GM23338 (cell line): ENCODE results near the gene CCDC24. TPM values are rescaled to one million over a fixed set of nuclear protein-coding genes. Genes with fewer than 3 reads are reported as not detected.

Experiments used
- ATAC-seq: fragments of 200-7000 bp; cut with Tn5 transposase; 3 replicates; pipeline ENCODE4 v1.9.1; 2020
- DNase-seq: peaks from one replicate; pipeline ENCODE4 v3.0.0-alpha.2; 2015; ENCODE audit warnings: low spot score
- H2AFZ ChIP-seq: fragments of 200-600 bp; sonication (generic); 2 replicates; pipeline ENCODE4 v1.8.0; 2016; ENCODE audit warnings: antibody characterized with exemption, mild to moderate bottlenecking, moderate library complexity
- H3F3A ChIP-seq: fragments of 200-600 bp; sonication (generic); replicated peaks from 2 replicates; pipeline ENCODE4 v1.8.0; 2017; ENCODE audit warnings: antibody characterized with exemption, mixed run types, low read depth
- H3K27ac ChIP-seq: fragments of 200-600 bp; sonication (generic); 2 replicates; pipeline ENCODE4 v1.6.1; 2016; ENCODE audit warnings: low read depth
- H3K27me3 ChIP-seq: fragments of 200-600 bp; sonication (generic); 2 replicates; pipeline ENCODE4 v1.8.0; 2016; ENCODE audit warnings: mild to moderate bottlenecking, mixed run types, moderate library complexity; ENCODE audit not compliant: insufficient read depth
- H3K36me3 ChIP-seq: fragments of 200-600 bp; sonication (generic); 2 replicates; pipeline ENCODE4 v1.8.0; 2016; ENCODE audit warnings: mild to moderate bottlenecking; ENCODE audit not compliant: insufficient read depth
- H3K4me1 ChIP-seq: fragments of 200-600 bp; sonication (generic); 2 replicates; pipeline ENCODE4 v1.8.0; 2016; ENCODE audit warnings: mild to moderate bottlenecking, moderate library complexity; ENCODE audit not compliant: insufficient read depth
- H3K4me2 ChIP-seq: fragments of 200-600 bp; sonication (generic); 2 replicates; pipeline ENCODE4 v1.7.1; 2017; ENCODE audit warnings: mixed run types
- H3K4me3 ChIP-seq: fragments of 200-600 bp; sonication (generic); 2 replicates; pipeline ENCODE4 v1.6.1; 2016; ENCODE audit warnings: mixed run types
- H3K79me2 ChIP-seq: fragments of 200-600 bp; sonication (generic); replicated peaks from 2 replicates; pipeline ENCODE4 v1.8.0; 2017; ENCODE audit warnings: mild to moderate bottlenecking; ENCODE audit not compliant: insufficient read depth
- H3K9me2 ChIP-seq: fragments of 200-600 bp; sonication (generic); 2 replicates; pipeline ENCODE4 v1.8.0; 2017; ENCODE audit not compliant: insufficient read depth
- H4K20me1 ChIP-seq: fragments of 200-600 bp; sonication (generic); replicated peaks from 2 replicates; pipeline ENCODE4 v1.8.0; 2017; ENCODE audit warnings: mild to moderate bottlenecking; ENCODE audit not compliant: insufficient read depth
- H3K27ac Mint-ChIP-seq: 2 replicates; pipeline ENCODE4 v1.8.0; 2020; ENCODE audit warnings: inconsistent platforms, mild to moderate bottlenecking, moderate library complexity, mixed read lengths
- H3K27me3 Mint-ChIP-seq: 3 replicates; pipeline ENCODE4 v1.8.0; 2022; ENCODE audit warnings: low read depth, mild to moderate bottlenecking, moderate library complexity, mixed read lengths, inconsistent platforms; ENCODE audit not compliant: insufficient read depth, poor library complexity
- H3K36me3 Mint-ChIP-seq: 3 replicates; pipeline ENCODE4 v1.8.0; 2021; ENCODE audit warnings: low read depth, mild to moderate bottlenecking, inconsistent platforms, moderate library complexity, mixed read lengths
- H3K4me1 Mint-ChIP-seq: 3 replicates; pipeline ENCODE4 v1.8.0; 2020; ENCODE audit warnings: mild to moderate bottlenecking, inconsistent platforms, mixed read lengths
- H3K4me3 Mint-ChIP-seq: 3 replicates; pipeline ENCODE4 v1.8.0; 2021; ENCODE audit warnings: moderate library complexity, mild to moderate bottlenecking, inconsistent platforms, mixed read lengths
- H3K9me3 Mint-ChIP-seq: 3 replicates; pipeline ENCODE4 v1.8.0; 2020; ENCODE audit warnings: moderate library complexity, mild to moderate bottlenecking, inconsistent platforms, mixed read lengths
- CREB1 ChIP-seq: fragments of 250-450 bp; sonication (Bioruptor Pico); IDR thresholded peaks from 2 replicates; pipeline ENCODE4 v1.5.0; 2020; ENCODE audit warnings: low read depth, mild to moderate bottlenecking, moderate library complexity
- NANOG ChIP-seq: IDR thresholded peaks from 2 replicates; pipeline ENCODE4 v1.6.1; 2016; ENCODE audit warnings: antibody characterized with exemption, borderline replicate concordance
- REST ChIP-seq: IDR thresholded peaks from one replicate; pipeline ENCODE4 v1.6.1; 2018; ENCODE audit warnings: antibody characterized with exemption; ENCODE audit not compliant: unreplicated experiment
- STAT1 ChIP-seq: IDR thresholded peaks from one replicate; pipeline ENCODE4 v1.6.1; 2016; ENCODE audit warnings: antibody characterized with exemption; ENCODE audit not compliant: unreplicated experiment
- ZNF114 ChIP-seq: fragments of 250-450 bp; sonication (Bioruptor Pico); IDR thresholded peaks from 2 replicates; pipeline ENCODE4 v1.5.0; 2020; ENCODE audit warnings: mild to moderate bottlenecking, moderate library complexity
- ZNF331 ChIP-seq: fragments of 250-450 bp; sonication (Bioruptor Pico); IDR thresholded peaks from 2 replicates; pipeline ENCODE4 v1.5.0; 2020; ENCODE audit warnings: low read depth, mild to moderate bottlenecking, moderate library complexity
- polyA plus RNA-seq: library from polyadenylated mRNA; unstranded; fragments of >200 nt; fragmentation: Nextera tagmentation; extraction: Ambion mirVana; gene quantifications from 2 replicates; pipeline ENCODE4 v1.2.1, GENCODE V29; 2016
- total RNA-seq: library from RNA; depleted of rRNA; stranded (reverse); fragments of >200 nt; shearing (Covaris generic); gene quantifications from 2 replicates; pipeline ENCODE4 v1.2.3, GENCODE V29; 2014

CCDC24 gene
- total and polyA plus RNA-seq, 2 experiments from 2014 or later: 8.3 to 17.2 TPM

DNA sequence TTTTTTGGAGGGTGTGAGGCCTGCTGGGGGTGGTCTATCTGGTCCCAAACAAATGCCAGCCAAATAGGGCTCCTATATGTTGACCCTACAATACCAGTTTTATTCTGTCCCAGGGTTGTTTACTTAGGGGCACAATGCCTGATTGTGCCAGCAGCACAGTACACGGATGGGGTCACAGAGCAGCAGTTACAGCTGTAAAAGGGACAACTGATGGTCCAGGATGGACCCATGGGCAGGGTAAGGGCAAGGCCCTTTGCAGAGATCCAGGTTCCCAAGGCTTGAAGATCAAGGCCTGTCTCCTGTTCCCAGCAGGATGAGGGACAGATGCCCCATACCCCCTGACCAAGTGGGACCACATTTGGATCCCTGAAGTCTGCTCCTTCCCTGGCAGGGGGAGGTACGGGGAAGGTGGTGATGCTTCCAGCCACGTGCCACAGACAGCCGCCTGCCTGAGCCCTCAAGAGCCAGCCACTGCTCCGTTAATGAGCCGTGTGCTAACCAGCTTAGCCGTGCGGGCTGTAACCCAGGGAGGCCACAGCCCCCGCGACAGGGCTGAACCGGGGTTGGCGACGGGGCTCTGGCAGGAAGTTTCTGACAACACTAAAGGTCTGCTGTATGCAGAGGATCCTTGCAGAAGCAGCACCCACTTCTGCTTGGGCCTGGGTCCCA is 21.7 kb downstream of the CCDC24 start (continued):
- TF ChIP-seq REST: no peak
- no peak for TF ChIP-seq NANOG
- TF ChIP-seq ZNF331 (CRISPR knock-in tag): no peak

- Mint-ChIP-seq H3K9me3 (no peaks in the 10 kb centered on the region), H3K4me3 (no peak overlapping the region; the same call in 2 of the 3 replicates), H3K27ac (peak overlapping the region; percentile 24; the same call in 1 of the 2 replicates), H3K27me3 (peaks cover 5% of the 10 kb centered on the region), H3K36me3 (peaks cover 14% of the 10 kb centered on the region), H3K4me1 (peaks cover 12% of the 10 kb centered on the region)
- no peak overlapping the region for H3K4me3 ChIP-seq
- no peak for TF ChIP-seq CREB1
- TF ChIP-seq NANOG: no peak
- no peak for TF ChIP-seq ZNF114
- TF ChIP-seq REST: no peak
- TF ChIP-seq ZNF331 (CRISPR knock-in tag): no peak
- TF ChIP-seq STAT1: no peak
- no peaks in the 10 kb centered on the region; the same call in 1 of the 2 replicates for H3K36me3 ChIP-seq
- no peaks in the 10 kb centered on the region for H3K4me1 ChIP-seq
- no peaks in the 10 kb centered on the region for H3K27me3 ChIP-seq
- no peak overlapping the region for H3K27ac ChIP-seq
- DNase-seq: no peak
- ATAC-seq: no peak
- H3F3A ChIP-seq: no peaks in the 10 kb centered on the region
- H2AFZ ChIP-seq: no peak overlapping the region
- no peak overlapping the region for H3K4me2 ChIP-seq
- H3K79me2 ChIP-seq: no peaks in the 10 kb centered on the region
- H4K20me1 ChIP-seq: peaks cover 7% of the 10 kb centered on the region; the same call in 1 of the 2 replicates
- H3K9me2 ChIP-seq: no peaks in the 10 kb centered on the region
Observed at GRCh38 chr1:44013949-44014348, 22.6 kb downstream of the CCDC24 start.
